Right lobe of liver (tissue), 6 donors: ENCODE results near the gene ZNF280D. TPM values are rescaled to one million over a fixed set of nuclear protein-coding genes. Genes with fewer than 3 reads are reported as not detected.
A peak's percentile ranks its signal among the peaks of the same experiment; 100 is the strongest.

Experiments used
- ATAC-seq, 4 donors: fragments of 200-7000 bp; cut with Tn5 transposase; one replicate each; pipeline ENCODE4 v1.9.1; 2020; ENCODE audit warnings: mild to moderate bottlenecking in 4 of 4, moderate library complexity in 4 of 4
- DNase-seq, 3 donors: peaks; one replicate each; pipeline ENCODE4 v3.0.0-alpha.2; 2020
- H3K27ac ChIP-seq, 3 donors: fragments of 200-600 bp; one replicate each; pipeline ENCODE4 v1.8.0; 2022
- H3K27me3 ChIP-seq, 2 donors: fragments of 200-600 bp; one replicate each; pipeline ENCODE4 v1.8.0; 2022
- H3K36me3 ChIP-seq, 4 donors: fragments of 200-600 bp; sonication (generic) in 1 of 4; one replicate each; pipeline versions ENCODE4 v1.5.1 to v1.8.0; 2017 to 2022; ENCODE audit warnings: control low read depth in 1 of 4
- H3K4me1 ChIP-seq, 4 donors: fragments of 200-600 bp; sonication (generic) in 1 of 4; one replicate each; pipeline versions ENCODE4 v1.5.1 to v1.8.0; 2017 to 2022; ENCODE audit warnings: control low read depth in 1 of 4
- H3K4me3 ChIP-seq, 3 donors: fragments of 200-600 bp; one replicate each; pipeline ENCODE4 v1.8.0; 2022
- H3K9me3 ChIP-seq, 4 donors: fragments of 200-600 bp; sonication (generic) in 1 of 4; one replicate each; pipeline versions ENCODE4 v1.5.1 to v1.8.0; 2017 to 2022; ENCODE audit warnings: control low read depth in 1 of 4
- CTCF ChIP-seq, 4 donors: fragments of 200-600 bp in 3 of 4; fragments of 450-650 bp in 1 of 4; IDR thresholded peaks; one replicate each; pipeline versions ENCODE4 v1.5.1 to v1.8.0; 2016 to 2022; ENCODE audit warnings: antibody characterized with exemption in 4 of 4, mild to moderate bottlenecking in 2 of 4
- POLR2A ChIP-seq: fragments of 450-650 bp; IDR thresholded peaks from one replicate; pipeline ENCODE4 v1.6.1; 2017; ENCODE audit warnings: antibody characterized with exemption, mild to moderate bottlenecking
- WGBS: methylation state at CpG from one replicate; pipeline ENCODE4 v1.1.6; 2018; ENCODE audit warnings: low coverage, low lambda C conversion rate; ENCODE audit not compliant: insufficient coverage; ENCODE audit errors: missing lambda C conversion rate; 5-methylcytosine and 5-hydroxymethylcytosine counted together
- intact Hi-C, 2 donors: fragments of 100-400 bp; cut with DNase I; formaldehyde crosslinking; loops; one replicate each; pipeline versions ENCODE4 v1.11.2 to v1.14.1; 2022
- total RNA-seq, 6 experiments: library from RNA; depleted of rRNA in 2 of 6; stranded (reverse); fragments of >200 nt in 2 of 6; fragmentation: NEBNext Ultra II Directional in 3 of 6; extraction: Animal tissue kit (Norgen Biotek cat#: 25700) in 3 of 6; gene quantifications; one replicate each; pipeline versions ENCODE4 v1.1.0 to v1.2.4, GENCODE V29; 2016 to 2023
- donor health status: DM: no; HTN: yes; CAD: no.
- donor health status: DM: no; HTN: no; CAD: no.
- donor health status: DM: no; HTN: no; CAD: no.
- donor health status: DM: no; HTN: yes; CAD: no.
- donor health status: DM: no; HTN: yes; CAD: no.

ZNF280D gene
- total RNA-seq, 6 experiments from 2014 or later, result 18.2 to 34.0 (median 18.7) TPM

- no peaks in the 10 kb centered on the region for H3K9me3 ChIP-seq
- H3K4me1 ChIP-seq, result peaks cover 0 to 19% (median 0%) of the 10 kb centered on the region in 4 donors
- peak in 1 of 3 donors; percentile 61 for DNase-seq
- peak; percentile 91 to 96 (median 94) for ATAC-seq
- 30% methylated on average over 6 of the region's 6 CpGs for WGBS
- H3K27ac ChIP-seq, result peak overlapping the region; percentile 49 to 82 (median 53)
- H3K36me3 ChIP-seq, result no peaks in the 10 kb centered on the region
- no peak overlapping the region for H3K4me3 ChIP-seq
- H3K27me3 ChIP-seq, result no peaks in the 10 kb centered on the region
- intact Hi-C loops, result no loop called here
- TF ChIP-seq CTCF (IDR thresholded peaks at IDR 0.05) (no peak), POLR2A (peak; percentile 40)
Observed at GRCh38 chr15:56772868-56773639, 39.7 kb upstream of the ZNF280D start.

GRCh38 chr15:56770173-56770572 is 36.9 kb upstream of the ZNF280D start:
- DNase-seq (no peak), ATAC-seq (peak in 1 of 4 donors; percentile 29)
- no peak for TF ChIP-seq POLR2A
- TF ChIP-seq CTCF (IDR thresholded peaks at IDR 0.05), result no peak
- 50% methylated on average over 5 of the region's 5 CpGs for WGBS
- no peak overlapping the region for H3K4me3 ChIP-seq
- peaks cover 0 to 19% (median 0%) of the 10 kb centered on the region in 4 donors for H3K4me1 ChIP-seq
- no peaks in the 10 kb centered on the region for H3K36me3 ChIP-seq
- H3K9me3 ChIP-seq, result peaks cover 0 to 3% (median 0%) of the 10 kb centered on the region in 4 donors
- intact Hi-C loops, result no loop called here
- H3K27me3 ChIP-seq, result no peaks in the 10 kb centered on the region
- H3K27ac ChIP-seq, result no peak overlapping the region

GRCh38 chr15:56767315-56767714 is 34.0 kb upstream of the ZNF280D start:
- Histone ChIP-seq H3K4me1 (peaks cover 0 to 5% (median 0%) of the 10 kb centered on the region in 4 donors), H3K36me3 (no peaks in the 10 kb centered on the region), H3K27ac (no peak overlapping the region), H3K27me3 (no peaks in the 10 kb centered on the region), H3K4me3 (no peak overlapping the region), H3K9me3 (peaks cover 0 to 3% (median 0%) of the 10 kb centered on the region in 4 donors)
- TF ChIP-seq POLR2A (no peak), CTCF (IDR thresholded peaks at IDR 0.05) (no peak)
- intact Hi-C loops, result no loop called here
- no peak for DNase-seq
- 71% methylated on average over 1 of the region's 1 CpG for WGBS
- no peak for ATAC-seq

GRCh38 chr15:56765251-56765650 is 31.9 kb upstream of the ZNF280D start:
- Histone ChIP-seq H3K4me1 (peaks cover 0 to 8% (median 0%) of the 10 kb centered on the region in 4 donors), H3K4me3 (no peak overlapping the region), H3K36me3 (no peaks in the 10 kb centered on the region), H3K27me3 (no peaks in the 10 kb centered on the region), H3K27ac (no peak overlapping the region), H3K9me3 (peaks cover 0 to 3% (median 0%) of the 10 kb centered on the region in 4 donors)
- DNase-seq (no peak), ATAC-seq (no peak)
- intact Hi-C loops, result no loop called here
- TF ChIP-seq CTCF (IDR thresholded peaks at IDR 0.05), result no peak
- TF ChIP-seq POLR2A, result no peak
